ENCODE results near the gene KAZN.

Gene KAZN

DNA sequence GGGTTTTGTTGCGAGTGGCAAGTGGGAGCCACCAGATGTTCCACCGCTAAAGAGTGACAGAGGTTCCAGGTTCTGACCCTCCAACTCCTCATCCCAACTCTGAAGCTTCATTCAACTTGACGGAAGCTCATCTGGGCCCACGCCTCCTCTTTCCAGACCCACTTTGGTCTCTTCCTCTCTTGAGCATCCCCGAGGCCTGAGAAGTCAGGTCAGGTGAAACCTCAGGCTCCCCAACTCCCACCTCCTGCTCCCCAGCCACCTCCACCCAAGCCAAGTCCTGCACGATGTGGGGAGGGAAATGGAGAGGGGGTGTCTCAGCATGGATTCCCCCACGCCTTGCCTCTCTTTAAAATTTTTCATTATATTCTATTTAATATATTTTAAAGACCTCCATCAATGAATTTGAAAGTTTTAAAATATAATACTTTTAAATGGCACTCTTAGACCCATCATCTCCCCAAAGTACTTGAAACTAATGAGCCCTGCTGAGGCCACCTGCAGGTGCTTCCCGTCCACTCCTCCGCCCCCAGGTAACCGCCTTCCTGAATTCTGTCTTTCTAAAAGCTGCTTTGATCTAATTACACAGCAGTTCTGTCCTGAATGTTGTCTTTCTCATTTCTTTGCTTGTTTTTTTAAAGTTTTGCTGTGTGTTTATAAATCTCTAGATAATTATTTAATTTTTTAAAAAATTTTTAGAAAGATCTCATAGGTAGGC is 238.1 kb downstream of the KAZN start:
- DNase-seq: no peak

DNA sequence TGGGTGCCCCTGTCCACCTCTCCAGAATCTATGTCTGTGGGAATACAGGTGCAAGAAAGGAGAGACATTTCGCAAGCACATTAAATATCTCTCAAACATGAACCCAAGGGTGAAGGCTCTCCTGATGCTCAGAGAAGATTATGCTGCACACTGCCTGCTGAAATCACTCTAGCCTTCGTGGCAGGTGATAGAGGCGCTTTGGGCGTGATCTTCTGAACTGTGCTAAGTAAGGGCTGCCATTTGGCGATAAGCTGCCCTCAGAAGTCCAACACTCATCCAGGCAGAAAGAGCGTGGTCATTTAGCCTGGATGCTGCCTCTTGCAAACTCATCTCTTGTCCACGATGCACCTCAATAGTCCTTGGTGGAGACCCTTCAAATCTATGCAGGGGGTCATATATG is 241.9 kb downstream of the KAZN start:
- no peak for DNase-seq

DNA sequence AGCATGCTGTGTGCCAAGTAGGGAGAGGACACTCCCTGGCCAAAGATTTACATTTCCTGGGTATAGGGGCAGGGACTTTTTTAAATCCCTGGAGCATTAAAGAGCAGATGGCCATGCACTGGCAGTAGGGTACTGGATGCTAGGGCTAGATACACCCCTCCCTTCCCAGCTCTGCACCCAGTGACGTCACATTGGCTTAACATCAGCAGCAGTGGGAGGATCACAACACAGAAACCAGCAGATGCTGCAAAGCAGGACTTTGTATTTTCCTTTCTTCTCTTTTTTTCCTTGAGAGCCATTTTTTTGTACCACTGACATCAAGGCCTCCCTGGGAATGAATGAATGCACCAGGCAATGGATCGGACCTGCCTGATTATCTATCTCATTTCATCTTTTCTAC is 243.0 kb downstream of the KAZN start:
- no peak for DNase-seq

DNA sequence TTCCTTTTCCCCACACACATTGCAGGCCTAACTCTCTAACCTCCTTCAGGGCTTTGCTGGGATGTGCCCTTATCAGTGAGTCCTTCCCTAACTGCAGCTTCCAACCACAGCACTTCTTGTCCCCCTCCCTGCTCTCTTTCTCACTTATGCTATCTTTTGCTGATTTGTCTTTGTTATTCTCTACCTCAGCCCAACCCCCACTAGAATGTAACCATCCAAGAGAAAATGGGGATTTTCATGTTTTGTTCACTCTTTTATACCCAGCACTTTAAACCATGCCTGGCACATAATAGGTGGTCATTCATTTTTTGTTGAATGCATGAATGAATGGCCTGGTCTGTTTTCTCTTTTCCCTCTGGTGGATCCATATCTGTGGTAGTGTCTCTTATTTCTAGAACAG is 243.5 kb downstream of the KAZN start:
- DNase-seq: no peak

- DNase-seq: no peak
These were observed 243.9 kb downstream of the KAZN start for GRCh38 chr1:14842361-14842760.

GRCh38 chr1:14842891-14843290 is 244.4 kb downstream of the KAZN start:
- no peak for DNase-seq

DNA sequence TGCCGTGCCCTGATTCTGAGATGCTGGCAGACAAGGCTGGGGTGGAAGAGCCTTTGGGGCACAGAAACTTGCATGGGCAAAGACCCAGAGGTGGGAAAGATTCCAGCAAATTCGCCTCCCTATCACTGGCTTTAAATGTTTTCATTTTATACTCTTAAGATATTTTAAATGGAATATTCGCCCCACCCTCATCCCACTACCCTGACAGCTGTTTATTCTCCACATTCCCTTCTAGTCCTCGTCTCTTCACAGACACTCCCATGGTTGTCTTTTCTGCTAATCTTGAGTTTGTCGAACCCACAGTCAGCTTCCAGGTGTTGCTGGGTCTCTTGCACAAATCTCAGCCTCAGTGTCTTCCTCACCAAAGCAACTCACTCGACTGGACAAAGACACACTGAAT is 245.0 kb downstream of the KAZN start:
- DNase-seq: no peak

GRCh38 chr1:14844356-14844755 is 245.9 kb downstream of the KAZN start:
- DNase-seq: no peak

- DNase-seq: no peak
These were observed 246.6 kb downstream of the KAZN start for GRCh38 chr1:14844923-14845617.

- DNase-seq: no peak
These were observed 247.4 kb downstream of the KAZN start for GRCh38 chr1:14845851-14846250.

GRCh38 chr1:14846688-14847087 is 248.2 kb downstream of the KAZN start:
- no peak for DNase-seq

- DNase-seq: no peak
These were observed 249.7 kb downstream of the KAZN start for GRCh38 chr1:14848203-14848602.

GRCh38 chr1:14848625-14849024 is 250.1 kb downstream of the KAZN start:
- no peak for DNase-seq

DNA sequence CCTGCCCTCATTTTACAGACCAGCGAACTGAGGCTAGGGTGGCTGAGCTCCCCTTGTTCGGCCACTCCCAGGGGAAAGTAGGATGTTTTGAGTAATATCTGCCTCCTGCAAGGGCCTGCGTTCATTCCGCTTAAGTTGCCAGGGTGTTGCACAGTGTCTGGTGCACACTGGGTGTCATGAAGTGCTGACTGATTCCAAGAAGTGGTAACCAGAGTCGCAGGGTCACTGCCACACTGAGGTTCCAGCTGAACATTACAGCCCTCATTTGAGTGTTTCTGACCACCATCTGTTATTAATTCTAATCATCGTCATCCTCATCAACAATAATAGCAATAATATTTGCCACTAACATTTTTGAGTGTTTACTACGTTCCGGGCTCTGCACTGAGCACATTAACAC is 250.6 kb downstream of the KAZN start:
- no peak for DNase-seq

DNA sequence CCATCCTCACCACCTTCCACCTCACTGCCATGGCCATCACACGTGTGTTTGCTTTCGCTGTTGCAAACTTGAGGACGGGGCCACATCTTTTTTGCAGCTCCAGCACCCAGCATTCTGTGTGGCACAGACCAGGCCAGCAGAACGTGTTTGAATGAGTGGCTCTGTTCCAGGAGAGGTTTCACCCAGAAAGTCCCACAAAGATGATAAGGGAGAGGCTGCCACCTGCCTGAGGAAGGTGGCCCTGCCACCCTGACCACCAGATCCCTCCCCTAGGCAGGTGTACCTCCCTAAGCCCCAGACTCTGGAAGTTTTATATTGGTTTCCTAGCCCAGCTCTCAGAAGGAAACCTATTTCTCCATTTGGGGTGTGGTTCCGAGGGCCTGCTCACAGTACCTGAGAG is 252.1 kb downstream of the KAZN start:
- DNase-seq: no peak

DNA sequence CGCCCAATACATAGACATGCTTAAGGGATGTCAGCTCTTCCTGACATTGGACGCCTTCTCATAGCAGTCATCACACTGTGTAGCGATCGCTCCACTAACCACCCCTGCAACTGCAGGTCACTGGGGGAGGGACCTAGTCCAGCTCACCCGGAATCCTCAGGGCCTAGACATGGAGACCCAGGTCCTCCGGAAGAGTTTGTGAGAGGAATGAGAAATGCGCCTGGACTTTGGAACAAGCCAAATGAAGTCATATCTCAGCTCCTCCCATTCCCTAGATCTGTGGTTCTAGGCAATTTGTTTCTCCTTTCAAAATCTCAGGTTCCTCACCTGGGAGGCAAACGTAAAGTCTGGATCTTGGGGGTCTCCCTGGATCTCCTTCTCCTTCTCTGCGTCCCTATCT is 253.3 kb downstream of the KAZN start:
- DNase-seq: no peak

DNA sequence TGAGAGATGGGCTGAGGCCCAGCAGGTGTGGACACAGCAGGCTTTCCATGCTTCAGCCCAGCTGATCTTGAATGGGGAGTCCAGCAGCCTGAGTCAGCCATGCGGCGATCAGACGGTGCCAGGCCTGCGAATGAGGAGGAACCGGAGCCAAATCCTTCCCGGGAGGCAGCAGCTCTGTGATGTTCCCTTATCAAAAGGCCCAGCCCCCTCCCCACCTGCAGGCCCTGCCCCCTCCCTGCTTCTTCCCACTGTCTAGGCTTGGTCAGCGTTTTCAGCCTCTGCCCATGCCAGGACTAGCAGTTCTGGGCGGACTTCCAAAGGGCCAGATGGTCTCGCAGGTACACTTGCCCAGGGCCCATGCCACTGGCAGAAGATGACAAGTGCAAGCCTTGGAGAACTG is 253.8 kb downstream of the KAZN start:
- DNase-seq: no peak

- no peak for DNase-seq
These were observed 255.0 kb downstream of the KAZN start for GRCh38 chr1:14853518-14853917.

DNA sequence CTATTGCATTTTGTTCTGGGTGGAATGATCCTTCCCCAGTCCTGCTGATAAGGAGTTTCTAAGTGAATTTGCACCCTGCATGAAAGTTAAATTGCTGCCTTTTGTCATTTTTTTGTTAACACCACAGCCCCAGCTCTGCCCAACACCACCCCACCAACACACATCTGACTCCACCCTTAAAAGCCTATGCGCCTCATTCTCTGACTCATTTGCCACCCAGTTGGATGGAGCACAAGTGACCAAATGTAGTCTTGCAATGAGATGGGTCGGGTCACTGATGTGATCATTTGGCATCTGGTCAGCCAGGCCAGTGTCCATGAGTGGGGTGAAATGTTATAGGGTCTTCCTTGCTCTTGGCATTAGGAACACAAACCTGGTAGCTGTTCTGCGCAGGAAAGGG is 256.8 kb downstream of the KAZN start:
- no peak for DNase-seq

DNA sequence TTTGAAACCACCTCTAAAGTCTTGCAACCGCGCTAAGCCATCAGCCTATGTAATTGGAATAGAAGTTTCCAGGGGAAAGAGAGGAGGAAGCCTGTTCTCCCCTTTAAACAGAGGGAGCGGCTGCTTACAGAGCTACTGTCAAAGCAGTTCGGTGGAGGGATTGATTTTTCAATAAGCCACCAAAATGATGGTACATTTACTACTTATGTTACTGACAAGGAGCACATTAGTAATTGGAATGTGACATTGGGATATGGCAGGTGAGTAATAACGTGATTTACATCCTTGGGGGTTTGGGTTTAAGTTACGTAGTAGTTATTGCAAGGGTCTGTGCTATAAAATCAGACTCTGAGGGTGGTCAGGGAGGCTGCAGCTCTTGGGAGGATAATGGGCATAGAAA is 257.3 kb downstream of the KAZN start:
- DNase-seq: no peak

- DNase-seq: no peak
These were observed 259.1 kb downstream of the KAZN start for GRCh38 chr1:14857436-14858195.

DNA sequence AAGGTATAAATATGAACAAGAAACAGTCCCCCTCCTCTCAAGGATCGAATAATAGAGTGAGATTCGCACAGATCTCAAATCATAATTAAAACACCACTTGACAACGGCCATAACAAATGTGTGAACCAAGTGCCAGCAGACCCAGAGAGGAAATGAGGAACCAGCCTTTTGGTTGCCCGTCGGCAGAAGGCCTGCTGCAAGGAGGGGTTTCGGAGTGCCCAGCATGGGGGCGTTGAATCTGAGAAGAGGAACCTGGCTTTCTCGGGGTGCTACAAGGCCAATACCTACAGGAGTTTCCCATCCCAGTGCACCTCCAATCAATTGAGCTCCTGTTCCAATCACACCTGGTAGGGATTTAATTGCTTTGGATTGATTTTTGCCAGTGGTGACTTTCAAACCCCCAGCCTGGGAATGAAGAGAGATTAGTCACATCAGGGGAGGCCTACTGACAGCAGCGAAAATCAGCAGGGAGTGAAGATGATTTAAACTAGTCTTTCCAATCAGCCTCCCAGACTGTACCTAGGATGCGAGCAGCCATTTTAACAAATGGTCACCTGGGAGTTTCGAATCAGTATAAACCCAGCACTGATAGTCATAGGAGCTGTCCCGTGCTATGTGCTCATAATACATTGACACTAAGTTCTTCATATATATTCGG is 263.8 kb downstream of the KAZN start:
- DNase-seq: no peak

DNA sequence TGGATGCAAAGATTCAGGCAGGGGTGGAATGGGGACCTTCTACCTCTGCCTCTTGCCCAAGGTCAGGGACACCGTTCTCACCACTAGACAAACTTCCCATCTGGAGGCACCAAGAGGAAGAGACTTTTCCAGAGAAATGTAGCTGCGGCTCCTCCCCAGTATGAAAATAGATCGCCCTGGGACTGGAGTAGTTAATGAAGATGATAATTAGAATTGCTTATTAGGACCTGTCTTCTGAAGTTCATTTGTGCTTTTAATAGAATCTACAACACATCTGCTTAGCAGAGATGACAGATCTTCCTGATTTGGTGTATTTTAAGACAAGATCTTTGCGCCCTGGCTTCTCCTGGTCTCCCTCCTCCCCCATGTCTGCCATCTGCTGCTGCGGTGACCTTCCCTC is 266.6 kb downstream of the KAZN start:
- DNase-seq: no peak

Measured in T-helper 2 cell (primary cell).